ENCODE measurements around the gene BFSP2.

- no peak for TF ChIP-seq POLR2A (IDR thresholded peaks at IDR 0.05; ENCODE audit: low read depth, low read length)
- no peak for TF ChIP-seq CTCF (IDR thresholded peaks at IDR 0.05; ENCODE audit: extremely low read depth in 1 of 2, insufficient read depth in 1 of 2, low read depth in 1 of 2, low read length in 2 of 2)
- no peak for TF ChIP-seq EZH2 (IDR thresholded peaks at IDR 0.05; ENCODE audit: borderline replicate concordance, low read depth, low read length, severe bottlenecking)
- TF ChIP-seq POLR2AphosphoS5 (IDR thresholded peaks at IDR 0.05; ENCODE audit: insufficient read depth, low read depth, low read length), result no peak
- TF ChIP-seq JUN (IDR thresholded peaks at IDR 0.05; ENCODE audit: borderline replicate concordance, insufficient read depth, insufficient read length, low read depth), result no peak
- TF ChIP-seq MAX (IDR thresholded peaks at IDR 0.05; ENCODE audit: insufficient read depth, insufficient read length), result no peak
- no peak for TF ChIP-seq MYC (IDR thresholded peaks at IDR 0.05; ENCODE audit: low read depth, low read length)
Measured at GRCh38 chr3:133479401-133479800, 79.5 kb downstream of the BFSP2 start.
